ENCODE results near the gene GPR155. TPM values are rescaled to one million over a fixed set of nuclear protein-coding genes. Genes with fewer than 3 reads are reported as not detected.

GPR155 gene
- 1.1 and 1.5 TPM in 2 replicates for total RNA-seq

GRCh38 chr2:174486563-174487107 is at the start of gene GPR155:
GPR155 (minus strand) TSS chr2:174487029; CDS start chr2:174481956, 5,073 bp downstream.

GRCh38 chr2:174395284-174395968 is 91.4 kb downstream of the GPR155 start, which contains the start of gene SCRN3:
SCRN3 (plus strand) TSS chr2:174395730; CDS start chr2:174398284, 2,554 bp downstream.

Other genes with a start within 250 kb of the GPR155 start
- 53.5 and 98.6 TPM in 2 replicates for gene OLA1, start 238.5 kb downstream of the GPR155 start, total RNA-seq
- not detected in 2 replicates for gene SP9, start 152.1 kb downstream of the GPR155 start, total RNA-seq
- 14.8 and 18.3 TPM in 2 replicates for gene SCRN3, start 91.3 kb downstream of the GPR155 start, total RNA-seq
- gene WIPF1, start 110.8 kb upstream of the GPR155 start, total RNA-seq, result 11.2 and 16.2 TPM in 2 replicates